ENCODE measurements around the gene VAMP1. TPM values are rescaled to one million over a fixed set of nuclear protein-coding genes. Genes with fewer than 3 reads are reported as not detected.
"Not testable (repeated sequence)": the region's sequence is repeated elsewhere in the genome, so short reads cannot be mapped to it uniquely, and the experiment has no call there.

VAMP1 gene
- total RNA-seq, 1 donor: 6.5 TPM

GRCh38 chr12:6489449-6489848, 19.0 kb upstream of the VAMP1 start:
- H3K4me3 ChIP-seq (ENCODE audit: insufficient read depth, low read length): no peak overlapping the region
- H3K4me2 ChIP-seq (ENCODE audit: insufficient read depth, low read length): no peak overlapping the region
- no peak overlapping the region for H2AFZ ChIP-seq (ENCODE audit: low read length)
- no peaks in the 10 kb centered on the region for H4K20me1 ChIP-seq (ENCODE audit: insufficient read depth, low read length)
- peaks cover 10% of the 10 kb centered on the region for H3K36me3 ChIP-seq (ENCODE audit: insufficient read depth, low read length)
- no peak overlapping the region for H3K27ac ChIP-seq (ENCODE audit: low read depth, low read length)
- no peak for TF ChIP-seq CTCF (IDR thresholded peaks at IDR 0.05; ENCODE audit: extremely low read depth, low read depth, low read length)
- H3K4me1 ChIP-seq (ENCODE audit: insufficient read depth, low read length): peaks cover 10% of the 10 kb centered on the region
- no peaks in the 10 kb centered on the region for H3K27me3 ChIP-seq (ENCODE audit: insufficient read depth, low read length)
- H3K9me3 ChIP-seq (ENCODE audit: low read depth, low read length): no peaks in the 10 kb centered on the region
- DNase-seq (ENCODE audit: insufficient read length, low spot score, missing footprints): no peak
- H3K79me2 ChIP-seq (ENCODE audit: insufficient read depth, low read length): peaks cover 16% of the 10 kb centered on the region

GRCh38 chr12:6488240-6488639, 17.8 kb upstream of the VAMP1 start:
- TF ChIP-seq CTCF (IDR thresholded peaks at IDR 0.05; ENCODE audit: extremely low read depth, low read depth, low read length): no peak
- Histone ChIP-seq H3K79me2 (ENCODE audit: insufficient read depth, low read length) (peaks cover 13% of the 10 kb centered on the region), H3K27ac (ENCODE audit: low read depth, low read length) (no peak overlapping the region), H3K4me2 (ENCODE audit: insufficient read depth, low read length) (no peak overlapping the region), H3K9me3 (ENCODE audit: low read depth, low read length) (no peaks in the 10 kb centered on the region), H3K36me3 (ENCODE audit: insufficient read depth, low read length) (peaks cover 10% of the 10 kb centered on the region), H3K27me3 (ENCODE audit: insufficient read depth, low read length) (no peaks in the 10 kb centered on the region), H3K4me3 (ENCODE audit: insufficient read depth, low read length) (no peak overlapping the region), H3K4me1 (ENCODE audit: insufficient read depth, low read length) (peaks cover 8% of the 10 kb centered on the region), H2AFZ (ENCODE audit: low read length) (no peak overlapping the region), H4K20me1 (ENCODE audit: insufficient read depth, low read length) (no peaks in the 10 kb centered on the region)
- no peak for DNase-seq (ENCODE audit: insufficient read length, low spot score, missing footprints)

- H3K27me3 ChIP-seq (ENCODE audit: insufficient read depth, low read length): peaks cover 5% of the 10 kb centered on the region
- no peak overlapping the region for H3K4me2 ChIP-seq (ENCODE audit: insufficient read depth, low read length)
- H3K4me3 ChIP-seq (ENCODE audit: insufficient read depth, low read length): no peak overlapping the region
- no peaks in the 10 kb centered on the region for H3K9me3 ChIP-seq (ENCODE audit: low read depth, low read length)
- no peak for TF ChIP-seq CTCF (IDR thresholded peaks at IDR 0.05; ENCODE audit: extremely low read depth, low read depth, low read length)
- H3K79me2 ChIP-seq (ENCODE audit: insufficient read depth, low read length): no peaks in the 10 kb centered on the region
- H3K27ac ChIP-seq (ENCODE audit: low read depth, low read length): no peak overlapping the region
- H3K36me3 ChIP-seq (ENCODE audit: insufficient read depth, low read length): no peaks in the 10 kb centered on the region
- no peaks in the 10 kb centered on the region for H4K20me1 ChIP-seq (ENCODE audit: insufficient read depth, low read length)
- no peak for DNase-seq (ENCODE audit: insufficient read length, low spot score, missing footprints)
- no peak overlapping the region for H2AFZ ChIP-seq (ENCODE audit: low read length)
- peaks cover 6% of the 10 kb centered on the region for H3K4me1 ChIP-seq (ENCODE audit: insufficient read depth, low read length)
These were observed 7.9 kb upstream of the VAMP1 start for GRCh38 chr12:6478416-6478815.

- not testable (repeated sequence) for H3K36me3 ChIP-seq (ENCODE audit: insufficient read depth, low read length); H3K27ac ChIP-seq (ENCODE audit: low read depth, low read length); H3K4me1 ChIP-seq (ENCODE audit: insufficient read depth, low read length); H3K27me3 ChIP-seq (ENCODE audit: insufficient read depth, low read length); H3K4me2 ChIP-seq (ENCODE audit: insufficient read depth, low read length); H2AFZ ChIP-seq (ENCODE audit: low read length); H3K9me3 ChIP-seq (ENCODE audit: low read depth, low read length); DNase-seq (ENCODE audit: insufficient read length, low spot score, missing footprints); H3K4me3 ChIP-seq (ENCODE audit: insufficient read depth, low read length); H4K20me1 ChIP-seq (ENCODE audit: insufficient read depth, low read length); H3K79me2 ChIP-seq (ENCODE audit: insufficient read depth, low read length)
These were observed 7.3 kb upstream of the VAMP1 start for GRCh38 chr12:6477601-6478377.

Measured in osteoblast (primary cell).